ENCODE data around the gene TANK. TPM values are rescaled to one million over a fixed set of nuclear protein-coding genes. Genes with fewer than 3 reads are reported as not detected.

The TANK gene
- total and polyA plus RNA-seq, 2 donors (not counting 3 experiments of a cell fraction or from before 2014, with no cell fraction given) = 33.3 to 83.2 TPM

DNA sequence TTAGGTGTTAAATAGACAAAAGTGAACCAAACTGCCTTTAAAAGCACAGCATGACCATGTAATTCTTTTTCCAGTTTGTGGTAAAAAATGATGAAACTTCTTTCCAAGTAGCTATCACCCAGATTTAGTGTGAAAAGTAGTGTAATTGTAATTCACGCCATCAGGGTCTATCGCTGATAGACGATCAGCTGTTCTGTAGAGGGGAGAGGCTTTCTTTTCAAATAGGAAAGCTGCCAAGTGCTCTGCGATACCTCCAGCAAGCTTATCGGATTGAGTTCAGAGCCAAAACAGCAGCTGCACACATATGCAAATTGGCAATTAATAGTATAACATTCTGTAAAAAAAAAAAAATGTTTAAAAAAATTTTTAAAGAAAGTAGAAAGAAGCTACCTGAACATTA is 86.1 kb downstream of the TANK start:
- Histone ChIP-seq H3K9ac (replicated peaks; ENCODE audit: extremely low read depth, insufficient read depth, low read length) (no peak overlapping the region), H3K27me3 (ENCODE audit: control insufficient read depth in 2 of 2, insufficient read depth in 2 of 2, low read length in 2 of 2) (peaks cover 2 to 9% of the 10 kb centered on the region in 2 experiments), H2AFZ (ENCODE audit: low read depth, low read length) (no peak overlapping the region), H4K20me1 (replicated peaks; ENCODE audit: control insufficient read depth, extremely low read depth, insufficient read depth, low read length) (no peaks in the 10 kb centered on the region), H3K9me3 (replicated peaks; ENCODE audit: control insufficient read depth, insufficient read depth, low read length) (no peaks in the 10 kb centered on the region), H3K4me1 (ENCODE audit: control insufficient read depth, extremely low read depth, insufficient read depth, low read length) (peaks cover 7% of the 10 kb centered on the region), H3K27ac (ENCODE audit: insufficient read depth, low read depth, low read length) (no peak overlapping the region), H3K36me3 (ENCODE audit: control insufficient read depth in 2 of 2, extremely low read depth in 1 of 2, insufficient read depth in 2 of 2, low read length in 2 of 2) (no peaks in the 10 kb centered on the region), H3K9me1 (replicated peaks; ENCODE audit: control insufficient read depth, extremely low read depth, insufficient read depth, low read length) (no peaks in the 10 kb centered on the region), H3K79me2 (ENCODE audit: control insufficient read depth, insufficient read depth, low read length) (no peaks in the 10 kb centered on the region), H3K4me3 (replicated peaks in 1 of 3; ENCODE audit: insufficient read depth in 1 of 3, low read depth in 1 of 3, low read length in 3 of 3) (no peak overlapping the region), H3K4me2 (ENCODE audit: insufficient read depth, low read length) (no peak overlapping the region)
- no peak for TF ChIP-seq MYC (IDR thresholded peaks at IDR 0.05; ENCODE audit: low read depth, low read length)
- no peak for TF ChIP-seq POLR2AphosphoS5 (IDR thresholded peaks at IDR 0.05; ENCODE audit: insufficient read depth, low read depth, low read length)
- TF ChIP-seq, protein P1, sequence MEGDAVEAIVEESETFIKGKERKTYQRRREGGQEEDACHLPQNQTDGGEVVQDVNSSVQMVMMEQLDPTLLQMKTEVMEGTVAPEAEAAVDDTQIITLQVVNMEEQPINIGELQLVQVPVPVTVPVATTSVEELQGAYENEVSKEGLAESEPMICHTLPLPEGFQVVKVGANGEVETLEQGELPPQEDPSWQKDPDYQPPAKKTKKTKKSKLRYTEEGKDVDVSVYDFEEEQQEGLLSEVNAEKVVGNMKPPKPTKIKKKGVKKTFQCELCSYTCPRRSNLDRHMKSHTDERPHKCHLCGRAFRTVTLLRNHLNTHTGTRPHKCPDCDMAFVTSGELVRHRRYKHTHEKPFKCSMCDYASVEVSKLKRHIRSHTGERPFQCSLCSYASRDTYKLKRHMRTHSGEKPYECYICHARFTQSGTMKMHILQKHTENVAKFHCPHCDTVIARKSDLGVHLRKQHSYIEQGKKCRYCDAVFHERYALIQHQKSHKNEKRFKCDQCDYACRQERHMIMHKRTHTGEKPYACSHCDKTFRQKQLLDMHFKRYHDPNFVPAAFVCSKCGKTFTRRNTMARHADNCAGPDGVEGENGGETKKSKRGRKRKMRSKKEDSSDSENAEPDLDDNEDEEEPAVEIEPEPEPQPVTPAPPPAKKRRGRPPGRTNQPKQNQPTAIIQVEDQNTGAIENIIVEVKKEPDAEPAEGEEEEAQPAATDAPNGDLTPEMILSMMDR (IDR thresholded peaks at IDR 0.05; ENCODE audit: extremely low read depth in 1 of 2, insufficient read depth in 1 of 2, low read depth in 1 of 2, low read length in 2 of 2) = no peak
- TF ChIP-seq EZH2 (IDR thresholded peaks at IDR 0.05; ENCODE audit: borderline replicate concordance, low read depth, low read length, severe bottlenecking) = no peak
- no peak for TF ChIP-seq GATA2 (IDR thresholded peaks at IDR 0.05; ENCODE audit: insufficient read depth, insufficient read length, low read depth, low read length)
- no peak for TF ChIP-seq FOS (IDR thresholded peaks at IDR 0.05; ENCODE audit: borderline replicate concordance, insufficient read depth, low read length)
- TF ChIP-seq, protein P2, sequence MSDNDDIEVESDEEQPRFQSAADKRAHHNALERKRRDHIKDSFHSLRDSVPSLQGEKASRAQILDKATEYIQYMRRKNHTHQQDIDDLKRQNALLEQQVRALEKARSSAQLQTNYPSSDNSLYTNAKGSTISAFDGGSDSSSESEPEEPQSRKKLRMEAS (IDR thresholded peaks at IDR 0.05; ENCODE audit: insufficient read depth, insufficient read length) = no peak
- TF ChIP-seq POLR2A (IDR thresholded peaks at IDR 0.05; ENCODE audit: low read depth, low read length) = no peak
- TF ChIP-seq JUN (IDR thresholded peaks at IDR 0.05; ENCODE audit: borderline replicate concordance, insufficient read depth, insufficient read length, low read depth) = no peak
- FAIRE-seq = no peak
- ChIA-PET POLR2A (interaction anchor here (0.7 kb wide), 1 partner anchor 25 kb away, joined by 3 read pairs; no protein-coding TSS in a partner anchor), CTCF (interaction anchor here (0.7 to 1.8 kb wide), 4 partner anchors 14 to 25 kb away, joined by 3 to 6 read pairs (median 3); no protein-coding TSS in a partner anchor)
- intact Hi-C loops (cut with micrococcal nuclease) (no loop called here), dilution Hi-C loops (cut with MboI; ENCODE audit: extremely low pct_ligation_motif_present, low sequenced_read_pairs) (no loop called here)
- DNase-seq (ENCODE audit: low read depth, low spot score) = no peak
- BruUV-seq (replicated peaks) = no TSS peak
